Esophagus (tissue), 2 donors: ENCODE results near the gene CNGA1. TPM values are rescaled to one million over a fixed set of nuclear protein-coding genes. Genes with fewer than 3 reads are reported as not detected.
"Not testable (repeated sequence)": the region's sequence is repeated elsewhere in the genome, so short reads cannot be mapped to it uniquely, and the experiment has no call there.

ENCODE experiments used
- H3K27ac ChIP-seq, 2 donors: one replicate each; pipeline ENCODE4 v1.5.1; 2013; ENCODE audit warnings: low read depth in 2 of 2, mild to moderate bottlenecking in 2 of 2, inconsistent platforms in 1 of 2, low read length in 1 of 2, moderate library complexity in 1 of 2
- H3K27me3 ChIP-seq, 2 donors: one replicate each; pipeline ENCODE4 v1.6.1; 2013; ENCODE audit warnings: low read length in 2 of 2, control low read depth in 1 of 2, mild to moderate bottlenecking in 1 of 2; ENCODE audit not compliant: insufficient read depth in 2 of 2, control insufficient read depth in 1 of 2
- H3K36me3 ChIP-seq, 2 donors: one replicate each; pipeline ENCODE4 v1.6.1; 2013; ENCODE audit warnings: low read length in 1 of 2; ENCODE audit not compliant: control insufficient read depth in 2 of 2, insufficient read depth in 2 of 2
- H3K4me1 ChIP-seq, 2 donors: one replicate each; pipeline ENCODE4 v1.6.1; 2013; ENCODE audit warnings: low read length in 1 of 2; ENCODE audit not compliant: control insufficient read depth in 2 of 2, insufficient read depth in 2 of 2
- H3K4me3 ChIP-seq, 2 donors: one replicate each; pipeline ENCODE4 v1.5.1; 2013; ENCODE audit warnings: low read length in 2 of 2, mild to moderate bottlenecking in 2 of 2, low read depth in 1 of 2, moderate library complexity in 1 of 2
- H3K9me3 ChIP-seq, 2 donors: one replicate each; pipeline ENCODE4 v1.6.1; 2013; ENCODE audit warnings: mild to moderate bottlenecking in 2 of 2, low read depth in 1 of 2, low read length in 1 of 2, moderate library complexity in 1 of 2; ENCODE audit not compliant: control insufficient read depth in 2 of 2, insufficient read depth in 1 of 2
- WGBS, 2 donors: extraction: QIAGEN DNeasy Blood & Tissue Kit; methylation state at CpG; one replicate each; pipeline ENCODE4 v1.1.7; 2013; 5-methylcytosine and 5-hydroxymethylcytosine counted together
- polyA plus RNA-seq, 2 donors: library from polyadenylated mRNA; stranded (reverse); fragments of 200-250 nt; gene quantifications; one replicate each; pipeline ENCODE4 v1.2.3, GENCODE V29; 2013
- donor health status: healthy with polysubstance abuse.
- donor health status: Bipolar disorder and iron deficiency.

CNGA1 gene
- polyA plus RNA-seq, 2 donors = 3.4 to 8.8 TPM

DNA sequence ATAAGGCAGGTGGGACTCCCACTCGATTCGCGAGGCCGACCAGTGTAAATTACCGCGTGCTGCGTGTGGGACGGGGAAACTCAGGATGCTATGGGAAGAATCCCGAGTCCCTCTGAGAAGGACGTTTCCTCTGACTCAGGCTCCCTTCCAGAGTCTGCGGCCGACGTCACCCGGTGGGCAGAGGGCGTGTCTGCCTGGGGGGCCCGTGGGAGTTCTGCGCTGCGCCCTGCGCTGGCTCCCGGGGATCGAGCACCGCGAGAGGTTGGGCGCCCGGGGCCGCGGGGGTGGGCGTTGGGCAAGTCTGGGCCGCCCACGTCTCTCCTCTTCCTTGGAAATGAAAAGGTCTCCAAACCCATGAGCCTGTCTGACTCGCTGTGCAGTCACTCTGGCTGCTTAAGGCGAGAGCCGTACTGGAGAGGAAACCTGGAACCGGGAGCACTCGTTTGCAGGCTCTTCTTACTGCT, 659 bp upstream of the CNGA1 start:
- 0 to 1% methylated on average over 35 of the region's 35 CpGs for WGBS, 2 donors
- H3K4me3 ChIP-seq = peak overlapping the region; percentile 68 to 75
- no peaks in the 10 kb centered on the region for H3K9me3 ChIP-seq
- H3K36me3 ChIP-seq = no peaks in the 10 kb centered on the region
- H3K27me3 ChIP-seq = no peaks in the 10 kb centered on the region
- H3K27ac ChIP-seq = peak overlapping the region; percentile 98
- H3K4me1 ChIP-seq = no peaks in the 10 kb centered on the region

DNA sequence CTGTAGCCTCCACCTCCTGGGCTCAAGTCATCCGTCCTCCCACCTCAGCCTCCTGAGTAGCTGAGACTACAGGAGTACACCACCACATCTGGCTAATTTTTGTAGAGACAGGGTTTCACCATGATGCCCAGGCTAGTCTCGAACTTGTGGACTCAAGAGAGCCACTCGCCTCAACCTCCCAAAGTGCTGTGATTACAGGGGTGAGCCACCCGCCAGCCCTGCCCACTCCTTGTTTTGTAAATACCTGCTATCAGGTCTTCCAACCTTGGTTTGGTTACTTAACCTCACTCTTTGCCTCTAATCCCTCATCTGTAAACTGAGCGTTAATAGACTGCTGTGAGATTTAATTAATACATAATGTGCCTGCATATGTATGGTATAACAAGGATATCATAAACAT, 803 bp downstream of the CNGA1 start:
- Histone ChIP-seq H3K4me3 (peak overlapping the region; percentile 28 to 75), H3K4me1 (no peaks in the 10 kb centered on the region), H3K27ac (peak overlapping the region; percentile 97 to 98), H3K36me3 (no peaks in the 10 kb centered on the region), H3K27me3 (no peaks in the 10 kb centered on the region), H3K9me3 (no peaks in the 10 kb centered on the region)
- 69 to 80% methylated on average over 5 of the region's 5 CpGs for WGBS, 2 donors

DNA sequence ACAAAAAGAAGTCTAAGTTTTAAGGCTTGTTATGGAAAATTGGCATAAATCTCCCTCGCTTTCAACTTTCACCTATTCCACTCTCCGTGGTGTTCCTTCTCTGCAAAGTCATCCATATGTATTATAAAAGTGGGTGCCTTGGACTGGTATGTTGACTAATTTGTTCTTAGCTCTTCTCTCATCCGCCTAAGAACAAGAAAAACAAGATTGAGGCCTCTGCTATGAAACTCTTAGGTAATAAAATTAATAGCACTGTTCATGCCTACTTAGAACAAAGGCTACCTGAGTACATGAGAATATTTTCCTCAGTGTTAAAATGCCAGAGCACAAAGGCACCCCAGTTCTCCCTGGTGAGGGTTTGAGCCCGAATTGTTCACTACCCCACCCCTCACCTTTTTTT, 1.3 kb downstream of the CNGA1 start:
- no peaks in the 10 kb centered on the region for H3K9me3 ChIP-seq
- peak overlapping the region; percentile 97 to 98 for H3K27ac ChIP-seq
- 69 to 72% methylated on average over 4 of the region's 4 CpGs for WGBS, 2 donors
- peak overlapping the region; percentile 28 to 75 for H3K4me3 ChIP-seq
- H3K4me1 ChIP-seq = no peaks in the 10 kb centered on the region
- H3K27me3 ChIP-seq = no peaks in the 10 kb centered on the region
- no peaks in the 10 kb centered on the region for H3K36me3 ChIP-seq

DNA sequence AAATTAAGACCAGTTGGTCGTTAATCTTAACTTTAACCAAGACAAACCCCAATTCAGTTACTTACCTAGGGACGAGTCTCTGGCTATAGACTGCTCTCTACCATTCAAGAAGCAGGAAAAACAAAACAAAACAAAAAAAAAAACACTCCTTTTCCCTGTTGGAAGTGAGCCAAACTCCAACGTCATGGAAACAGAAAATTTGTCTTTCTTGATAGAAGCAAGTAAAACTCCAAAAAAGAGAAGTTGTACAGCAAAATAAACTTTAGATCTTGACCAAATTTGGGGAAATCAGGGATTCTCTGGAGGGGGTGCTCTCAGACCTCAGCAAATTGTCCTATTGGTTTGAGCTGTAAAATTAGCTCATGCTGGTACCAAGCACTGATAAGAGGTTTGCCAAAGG, 3.7 kb downstream of the CNGA1 start:
- Histone ChIP-seq H3K27ac (no peak overlapping the region), H3K36me3 (no peaks in the 10 kb centered on the region)
- 52 to 56% methylated on average over 3 of the region's 3 CpGs for WGBS, 2 donors

DNA sequence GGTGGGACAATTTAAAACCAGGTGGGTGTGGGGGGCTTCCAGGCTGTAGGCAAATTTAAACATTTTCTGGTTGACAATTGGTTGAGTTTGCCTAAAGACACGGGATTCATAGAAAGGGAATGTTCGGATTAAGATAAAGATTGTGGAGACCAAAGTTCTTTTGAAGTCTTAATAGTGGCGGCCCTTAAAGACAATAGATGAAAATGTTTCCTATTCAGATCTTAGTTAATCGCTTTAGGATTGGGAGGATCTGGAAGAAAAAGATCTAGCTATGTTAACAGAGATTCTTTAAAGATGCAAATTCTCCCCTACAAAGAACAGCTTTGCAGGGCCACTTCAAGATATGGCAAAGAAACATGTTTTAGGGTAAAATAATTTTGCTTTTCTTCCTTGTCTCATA, 4.8 kb downstream of the CNGA1 start:
- 84 to 90% methylated on average over 4 of the region's 4 CpGs for WGBS, 2 donors
- Histone ChIP-seq H3K27me3 (no peaks in the 10 kb centered on the region), H3K9me3 (no peaks in the 10 kb centered on the region), H3K36me3 (no peaks in the 10 kb centered on the region), H3K4me1 (no peaks in the 10 kb centered on the region), H3K27ac (no peak overlapping the region), H3K4me3 (no peak overlapping the region)

More for the DNA sequence above, 3.7 kb downstream of the CNGA1 start:
- H3K4me3 ChIP-seq = peak overlapping the region in 1 of 2 donors; percentile 19
- H3K27me3 ChIP-seq = no peaks in the 10 kb centered on the region
- H3K4me1 ChIP-seq = no peaks in the 10 kb centered on the region
- no peaks in the 10 kb centered on the region for H3K9me3 ChIP-seq

DNA sequence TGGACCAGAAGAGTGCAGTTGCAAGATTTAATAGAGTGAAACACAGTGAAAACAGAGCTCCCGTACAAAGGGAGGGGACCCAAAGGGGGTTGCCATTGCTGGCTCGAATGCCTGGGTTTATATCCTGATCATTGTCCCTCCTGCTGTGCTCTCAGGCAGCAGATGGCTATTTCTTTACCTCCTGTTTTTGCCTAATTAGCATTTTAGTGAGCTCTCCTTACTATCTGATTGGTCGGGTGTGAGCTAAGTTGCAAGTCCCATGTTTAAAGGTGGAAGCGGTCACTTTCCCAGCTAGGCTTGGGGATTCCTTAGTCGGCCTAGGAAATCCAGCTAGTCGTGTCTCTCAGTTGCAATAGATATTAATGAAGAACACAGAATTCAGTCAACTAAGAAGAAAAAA, 5.6 kb downstream of the CNGA1 start:
- not testable (repeated sequence) for H3K9me3 ChIP-seq, H3K27ac ChIP-seq, H3K36me3 ChIP-seq, H3K27me3 ChIP-seq, H3K4me1 ChIP-seq, H3K4me3 ChIP-seq
- WGBS, 2 donors = 86 to 91% methylated on average over 6 of the region's 6 CpGs

DNA sequence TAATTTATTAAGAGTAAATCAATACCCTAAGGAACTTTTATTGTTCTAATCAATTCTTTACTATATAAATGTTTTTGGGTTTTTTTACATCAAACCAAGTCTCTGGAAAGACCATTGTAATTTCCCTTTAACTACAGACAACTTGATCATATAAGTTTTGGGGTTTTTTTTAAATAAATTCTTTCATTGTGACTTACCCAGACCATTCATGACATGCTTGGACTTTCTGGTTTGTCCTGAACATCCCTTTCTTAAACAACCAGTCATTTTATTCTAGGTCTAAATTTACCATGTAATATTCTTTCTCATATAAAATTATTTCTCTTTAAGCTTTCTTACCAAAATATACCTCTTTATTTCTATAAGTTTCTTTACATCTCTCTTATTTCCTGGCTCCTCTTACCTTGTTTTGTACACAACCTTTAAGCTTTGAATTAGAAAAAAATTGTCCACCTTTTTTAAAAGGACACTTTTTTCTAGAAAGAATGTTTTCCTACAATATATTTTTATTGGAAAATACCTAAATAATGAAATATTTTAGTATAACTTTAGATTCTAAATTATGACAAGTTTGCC, 8.4 kb downstream of the CNGA1 start:
- H3K27ac ChIP-seq = no peak overlapping the region
- H3K36me3 ChIP-seq = no peaks in the 10 kb centered on the region
- H3K9me3 ChIP-seq = no peaks in the 10 kb centered on the region
- no peaks in the 10 kb centered on the region for H3K4me1 ChIP-seq
- no peaks in the 10 kb centered on the region for H3K27me3 ChIP-seq
- no peak overlapping the region for H3K4me3 ChIP-seq

DNA sequence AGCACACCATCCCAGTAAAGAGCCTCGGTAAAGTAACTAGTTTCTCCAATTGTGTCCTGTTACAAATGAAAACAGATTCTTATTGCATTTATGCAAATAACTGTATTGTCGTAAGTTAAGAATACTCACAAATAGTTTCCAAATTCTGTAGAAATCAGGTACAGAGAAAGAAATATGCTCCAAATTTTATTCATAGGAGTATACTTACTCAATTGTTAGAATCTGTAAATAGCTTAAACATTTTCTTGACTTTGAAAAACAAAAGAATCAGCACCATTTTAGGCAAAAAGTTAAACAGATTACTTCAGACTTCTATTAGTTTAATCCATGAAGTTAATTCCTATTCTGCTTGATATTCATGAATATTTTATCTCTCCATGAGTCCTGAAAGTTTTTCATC, 10.7 kb downstream of the CNGA1 start:
- Histone ChIP-seq H3K27ac (no peak overlapping the region), H3K4me3 (no peak overlapping the region), H3K36me3 (no peaks in the 10 kb centered on the region), H3K27me3 (no peaks in the 10 kb centered on the region), H3K9me3 (no peaks in the 10 kb centered on the region), H3K4me1 (no peaks in the 10 kb centered on the region)
- WGBS, 2 donors = 93 to 98% methylated on average over 2 of the region's 2 CpGs

DNA sequence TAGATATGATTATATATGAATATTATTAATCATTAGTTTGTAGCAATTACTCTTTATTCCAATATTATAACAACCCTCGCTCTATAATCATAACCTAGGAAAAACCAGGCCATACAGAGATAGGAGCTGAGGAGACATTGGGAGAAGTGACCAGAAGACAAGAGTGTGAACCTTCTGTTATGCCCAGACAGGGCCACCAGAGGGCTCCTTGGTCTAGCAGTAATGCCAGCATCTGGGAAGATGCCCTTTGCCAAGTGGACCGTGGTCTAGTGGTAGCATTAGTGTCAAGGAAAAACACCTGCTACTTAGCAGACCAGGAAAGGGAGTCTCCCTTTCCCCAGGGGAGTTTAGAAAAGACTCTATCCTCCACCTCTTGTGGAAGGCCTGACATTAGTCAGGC, 12.9 kb downstream of the CNGA1 start:
- not testable (repeated sequence) for H3K9me3 ChIP-seq, H3K36me3 ChIP-seq, H3K27me3 ChIP-seq, H3K4me3 ChIP-seq, H3K4me1 ChIP-seq, H3K27ac ChIP-seq
- 66 to 73% methylated on average over 2 of the region's 2 CpGs for WGBS, 2 donors

DNA sequence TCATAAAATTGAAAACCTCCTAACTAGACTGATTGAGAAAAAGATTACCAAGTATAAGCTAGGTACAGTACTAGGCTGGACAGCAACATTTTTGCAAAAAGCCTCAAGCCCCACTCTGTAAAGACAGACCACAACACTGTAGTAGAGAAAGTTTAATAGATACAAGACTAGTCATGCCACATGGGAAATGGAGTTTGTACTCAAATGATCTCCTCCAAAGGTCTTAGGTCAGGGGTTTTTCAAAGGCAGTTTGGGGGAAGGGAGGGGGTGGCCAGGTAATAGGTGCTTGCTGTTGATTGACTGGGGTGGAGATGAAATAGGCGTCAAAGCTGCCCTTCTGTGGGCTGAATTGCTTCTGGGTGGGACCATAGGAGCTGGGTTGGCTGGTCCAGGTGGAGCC, 14.2 kb downstream of the CNGA1 start:
- 89 to 90% methylated on average over 1 of the region's 1 CpG for WGBS, 2 donors
- no peaks in the 10 kb centered on the region for H3K9me3 ChIP-seq
- no peaks in the 10 kb centered on the region for H3K27me3 ChIP-seq
- H3K27ac ChIP-seq = no peak overlapping the region
- H3K4me1 ChIP-seq = no peaks in the 10 kb centered on the region
- H3K36me3 ChIP-seq = no peaks in the 10 kb centered on the region
- no peak overlapping the region for H3K4me3 ChIP-seq
